Keratinocyte (primary cell): ENCODE results near the gene PIAS1. TPM values are rescaled to one million over a fixed set of nuclear protein-coding genes. Genes with fewer than 3 reads are reported as not detected.

Experiments
- DNase-seq: peaks from one replicate; pipeline ENCODE4 v3.0.0-alpha.2; 2011; ENCODE audit warnings: low read depth, missing footprints, low spot score
- FAIRE-seq: peaks from 2 replicates; lab custom pipeline; 2011; peaks lifted over from hg19 to GRCh38; lab: Jason Lieb, UNC
- H2AFZ ChIP-seq: 2 replicates; pipeline ENCODE4 v1.6.0; 2012; ENCODE audit warnings: low read length, control low read depth, inconsistent platforms; ENCODE audit not compliant: control insufficient read depth
- H3K27ac ChIP-seq: 2 replicates; pipeline ENCODE4 v1.5.1; 2011; ENCODE audit warnings: low read length; ENCODE audit not compliant: control insufficient read depth, insufficient read depth
- H3K27me3 ChIP-seq: 3 replicates; pipeline ENCODE4 v1.6.0; 2011; ENCODE audit warnings: low read length; ENCODE audit not compliant: control insufficient read depth, insufficient read depth; ENCODE audit errors: extremely low read depth
- H3K36me3 ChIP-seq, 2 experiments: 2 replicates in 1 of 2; 3 replicates in 1 of 2; pipeline ENCODE4 v1.5.1; 2011; ENCODE audit warnings: low read length in 2 of 2, mild to moderate bottlenecking in 1 of 2; ENCODE audit not compliant: control insufficient read depth in 2 of 2, insufficient read depth in 2 of 2; ENCODE audit errors: extremely low read depth in 1 of 2
- H3K4me1 ChIP-seq: 3 replicates; pipeline ENCODE4 v1.5.1; 2011; ENCODE audit warnings: low read length; ENCODE audit not compliant: control insufficient read depth, insufficient read depth; ENCODE audit errors: extremely low read depth
- H3K4me2 ChIP-seq: 3 replicates; pipeline ENCODE4 v1.6.0; 2011; ENCODE audit warnings: low read depth, low read length; ENCODE audit not compliant: control insufficient read depth, insufficient read depth; ENCODE audit errors: extremely low read depth
- H3K4me3 ChIP-seq, 3 experiments: fragments of 200-600 bp in 1 of 3; sonication (generic) in 1 of 3; 2 replicates in 2 of 3; 3 replicates in 1 of 3; pipeline ENCODE4 v1.5.1; 2011 to 2016; ENCODE audit warnings: low read length in 3 of 3, mild to moderate bottlenecking in 3 of 3, control low read depth in 2 of 3, inconsistent platforms in 1 of 3, low read depth in 1 of 3, mixed read lengths in 1 of 3, mixed run types in 1 of 3, moderate library complexity in 1 of 3; ENCODE audit not compliant: control insufficient read depth in 2 of 3, insufficient read depth in 2 of 3; ENCODE audit errors: extremely low read depth in 1 of 3
- H3K79me2 ChIP-seq: 2 replicates; pipeline ENCODE4 v1.6.0; 2012; ENCODE audit warnings: low read length; ENCODE audit not compliant: control insufficient read depth, insufficient read depth
- H3K9ac ChIP-seq: 3 replicates; pipeline ENCODE4 v1.6.0; 2011; ENCODE audit warnings: low read length; ENCODE audit not compliant: control insufficient read depth, insufficient read depth; ENCODE audit errors: extremely low read depth
- H3K9me1 ChIP-seq: 3 replicates; pipeline ENCODE4 v1.6.0; 2011; ENCODE audit warnings: low read length; ENCODE audit not compliant: control insufficient read depth, insufficient read depth; ENCODE audit errors: extremely low read depth
- H3K9me3 ChIP-seq: 2 replicates; pipeline ENCODE4 v1.5.1; 2012; ENCODE audit warnings: low read depth, low read length; ENCODE audit not compliant: control insufficient read depth
- H4K20me1 ChIP-seq: 3 replicates; pipeline ENCODE4 v1.6.0; 2011; ENCODE audit warnings: low read length; ENCODE audit not compliant: control insufficient read depth, insufficient read depth; ENCODE audit errors: extremely low read depth
- CTCF ChIP-seq, 3 experiments: IDR thresholded peaks in 1 of 3; conservative IDR thresholded peaks in 1 of 3; optimal IDR thresholded peaks in 1 of 3; 2 replicates in 2 of 3; 3 replicates in 1 of 3; pipeline versions ENCODE3 to v1.5.1; 2011; ENCODE audit warnings: low read length in 3 of 3, mild to moderate bottlenecking in 3 of 3, moderate library complexity in 2 of 3, control low read depth in 1 of 3, inconsistent platforms in 1 of 3; ENCODE audit not compliant: insufficient read depth in 2 of 3; ENCODE audit errors: extremely low read depth in 1 of 3
- EZH2 ChIP-seq: IDR thresholded peaks from one replicate; pipeline ENCODE4 v1.6.1; 2012; ENCODE audit warnings: inconsistent platforms, mild to moderate bottlenecking, low read length, moderate library complexity
- dilution Hi-C: fragments of 300-500 bp; cut with MboI; formaldehyde crosslinking; loops from one replicate; pipeline ENCODE4 v1.7.0; 2020; ENCODE audit warnings: low sequenced_read_pairs; ENCODE audit not compliant: extremely low pct_ligation_motif_present
- polyA plus RNA-seq, 5 experiments: library from polyadenylated mRNA; depleted of rRNA in 3 of 5; stranded (reverse) in 3 of 5; stranded (forward) in 1 of 5; unstranded in 1 of 5; fragments of >200 nt; gene quantifications; 1 replicate in 1 of 5; 2 replicates in 3 of 5; 3 replicates in 1 of 5; pipeline versions ENCODE4 v1.2.1 to v1.2.3, GENCODE V29; 2011 to 2012; ENCODE audit warnings: missing spikeins in 2 of 5, low read depth in 1 of 5, low replicate concordance in 1 of 5

Gene PIAS1
- polyA plus RNA-seq, 1 donor (not counting 4 experiments of a cell fraction or from before 2014, with no cell fraction given), result 58.2 TPM

GRCh38 chr15:68203956-68204355, 149.8 kb downstream of the PIAS1 start:
- dilution Hi-C loops, result no loop called here
- no peak for DNase-seq
- Histone ChIP-seq H3K27ac (no peak overlapping the region), H3K36me3 (peaks cover 0 to 1% of the 10 kb centered on the region in 2 experiments), H3K27me3 (no peaks in the 10 kb centered on the region), H3K79me2 (no peaks in the 10 kb centered on the region), H3K9me1 (no peaks in the 10 kb centered on the region), H3K9me3 (no peaks in the 10 kb centered on the region), H3K4me2 (no peak overlapping the region), H3K4me3 (no peak overlapping the region), H3K9ac (no peak overlapping the region), H3K4me1 (peaks cover 14% of the 10 kb centered on the region), H2AFZ (no peak overlapping the region), H4K20me1 (no peaks in the 10 kb centered on the region)
- no peak for FAIRE-seq
- TF ChIP-seq CTCF (optimal IDR thresholded peaks at IDR 0.05 in 1 of 3, IDR thresholded peaks at IDR 0.05 in 1 of 3, conservative IDR thresholded peaks at IDR 0.05 in 1 of 3; ENCODE audit: extremely low read depth in 1 of 3, insufficient read depth in 2 of 3, low read length in 3 of 3) (no peak), EZH2 (no peak)

DNA sequence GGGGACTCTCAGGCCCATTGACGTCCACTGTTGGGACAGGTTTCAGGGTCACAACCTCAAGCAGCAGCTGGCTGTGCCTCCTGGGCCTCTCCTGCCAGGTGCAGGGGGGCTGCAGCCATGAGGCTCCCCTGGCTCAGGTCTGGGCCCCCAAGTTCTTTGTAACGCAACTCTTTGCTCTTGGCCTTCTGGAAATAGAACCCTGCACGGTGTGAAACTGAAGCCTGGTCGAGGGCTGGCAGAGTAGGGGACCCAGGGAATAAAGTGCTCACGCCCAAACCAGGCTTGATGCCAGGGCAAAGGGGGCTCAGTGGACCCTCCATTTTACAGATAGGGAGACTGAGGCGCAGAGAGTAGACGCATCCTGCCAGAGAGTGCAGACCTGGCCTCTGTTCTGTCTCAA, 150.2 kb downstream of the PIAS1 start:
- no peak for TF ChIP-seq CTCF (optimal IDR thresholded peaks at IDR 0.05 in 1 of 3, IDR thresholded peaks at IDR 0.05 in 1 of 3, conservative IDR thresholded peaks at IDR 0.05 in 1 of 3; ENCODE audit: extremely low read depth in 1 of 3, insufficient read depth in 2 of 3, low read length in 3 of 3)
- no peak for TF ChIP-seq EZH2
- DNase-seq, result no peak
- Histone ChIP-seq H3K4me3 (no peak overlapping the region), H2AFZ (no peak overlapping the region), H3K4me2 (no peak overlapping the region), H3K9me1 (no peaks in the 10 kb centered on the region), H3K27ac (no peak overlapping the region), H3K9ac (no peak overlapping the region), H4K20me1 (no peaks in the 10 kb centered on the region), H3K27me3 (no peaks in the 10 kb centered on the region), H3K4me1 (peaks cover 15% of the 10 kb centered on the region), H3K36me3 (peaks cover 0 to 1% of the 10 kb centered on the region in 2 experiments), H3K9me3 (no peaks in the 10 kb centered on the region), H3K79me2 (no peaks in the 10 kb centered on the region)
- no peak for FAIRE-seq
- dilution Hi-C loops, result no loop called here
